ENCODE measurements around the gene RARRES1. TPM values are rescaled to one million over a fixed set of nuclear protein-coding genes. Genes with fewer than 3 reads are reported as not detected.

The RARRES1 gene
- total RNA-seq, 1 experiment from 2014 or later: not detected

DNA sequence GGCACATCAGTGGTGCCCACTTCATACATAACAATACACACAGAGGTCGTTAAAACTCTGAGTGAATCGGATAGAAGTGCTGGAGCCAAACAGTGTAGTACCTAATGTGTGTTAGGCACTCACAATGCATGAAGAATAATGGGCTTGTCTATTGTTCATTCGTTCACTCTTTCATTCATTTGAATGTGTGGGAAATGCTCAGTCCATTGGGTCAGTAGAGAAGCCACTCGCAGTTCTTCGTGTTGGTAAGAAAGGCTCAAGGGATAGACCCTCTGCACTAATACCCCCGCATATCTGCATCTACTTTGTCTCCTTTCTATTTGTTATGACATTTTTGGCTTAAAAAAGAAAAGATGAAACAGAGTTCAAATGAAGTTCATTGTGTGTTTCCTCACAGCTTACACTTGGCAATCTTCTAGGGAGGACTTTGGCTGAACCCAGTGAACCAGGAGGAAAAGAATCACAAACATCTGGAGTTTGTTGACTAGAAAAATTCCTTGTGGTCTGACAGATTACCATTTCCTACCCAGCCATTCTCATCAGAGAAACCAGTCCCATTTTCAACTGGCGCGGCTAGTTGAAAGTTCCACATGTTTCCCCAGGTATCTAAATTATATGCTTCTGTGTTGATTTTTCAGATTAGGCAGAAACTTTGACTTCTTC, 36.8 kb upstream of the RARRES1 start:
- in situ Hi-C loops (cut with HindIII; ENCODE audit: low pct_unique_long_range_greater_than_20kb, low sequenced_read_pairs): no loop called here
- peak; percentile 74 for DNase-seq (ENCODE audit: low read depth)

GRCh38 chr3:158768361-158768787, 36.1 kb upstream of the RARRES1 start:
- in situ Hi-C loops (cut with HindIII; ENCODE audit: low pct_unique_long_range_greater_than_20kb, low sequenced_read_pairs): no loop called here
- peak; percentile 59 for DNase-seq (ENCODE audit: low read depth)

GRCh38 chr3:158766364-158766763, 34.1 kb upstream of the RARRES1 start:
- DNase-seq (ENCODE audit: low read depth): no peak
- in situ Hi-C loops (cut with HindIII; ENCODE audit: low pct_unique_long_range_greater_than_20kb, low sequenced_read_pairs): no loop called here

DNA sequence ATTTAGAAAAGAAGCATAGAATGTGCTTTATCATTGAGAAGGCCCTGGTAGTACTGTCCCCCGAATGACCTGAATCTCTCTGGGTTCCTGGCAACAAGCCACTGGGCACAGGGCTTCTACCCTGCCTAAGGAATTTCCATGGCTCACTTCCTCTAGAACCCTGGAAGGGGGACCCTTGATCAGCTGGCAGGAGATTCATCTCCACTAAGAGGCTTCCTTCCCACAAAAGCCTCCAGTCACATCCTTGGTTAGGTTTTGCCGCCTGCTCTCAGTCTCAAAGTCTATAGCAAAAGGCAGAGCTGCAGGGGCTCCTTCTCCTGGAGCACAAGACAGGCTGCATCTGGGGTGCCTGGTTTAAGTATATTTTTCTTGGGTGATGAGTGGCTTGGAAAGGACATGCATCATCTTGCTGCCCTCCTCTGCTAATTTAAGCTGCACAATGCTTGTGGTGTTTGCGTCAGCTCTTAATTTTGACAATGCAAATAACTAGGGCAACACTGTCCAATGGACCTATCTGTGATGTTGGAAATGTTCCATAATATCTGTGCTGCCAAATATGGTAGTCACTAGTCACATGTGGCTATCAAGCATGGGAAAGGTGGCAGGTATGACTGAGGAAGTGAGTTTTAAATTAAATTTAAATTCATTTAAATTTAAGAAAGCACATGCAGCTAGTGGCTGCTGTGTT, 33.4 kb upstream of the RARRES1 start:
- in situ Hi-C loops (cut with HindIII; ENCODE audit: low pct_unique_long_range_greater_than_20kb, low sequenced_read_pairs): no loop called here
- DNase-seq (ENCODE audit: low read depth): no peak

- no peak for DNase-seq (ENCODE audit: low read depth)
- in situ Hi-C loops (cut with HindIII; ENCODE audit: low pct_unique_long_range_greater_than_20kb, low sequenced_read_pairs): no loop called here
Measured at GRCh38 chr3:158763421-158763820, 31.2 kb upstream of the RARRES1 start.

DNA sequence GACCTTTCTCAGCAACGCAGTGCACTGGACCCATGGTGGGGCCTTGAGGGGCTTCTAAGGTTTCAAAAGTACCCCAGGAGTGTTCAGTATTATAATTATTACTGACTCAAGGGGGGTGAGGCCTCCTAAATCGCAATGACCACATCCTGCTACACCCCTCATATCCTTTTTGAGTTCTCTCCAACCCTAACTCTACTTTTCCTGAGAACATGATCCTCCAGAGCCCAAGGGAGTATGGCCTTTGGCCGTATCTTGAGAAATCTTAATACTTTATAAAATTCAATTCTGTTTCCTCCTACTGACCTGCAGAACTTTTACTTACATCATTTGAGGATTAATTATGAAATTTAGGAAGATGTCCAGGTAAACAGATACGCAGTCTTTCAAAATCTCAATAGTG, 30.4 kb upstream of the RARRES1 start:
- in situ Hi-C loops (cut with HindIII; ENCODE audit: low pct_unique_long_range_greater_than_20kb, low sequenced_read_pairs): no loop called here
- DNase-seq (ENCODE audit: low read depth): no peak

GRCh38 chr3:158761350-158761749, 29.1 kb upstream of the RARRES1 start:
- in situ Hi-C loops (cut with HindIII; ENCODE audit: low pct_unique_long_range_greater_than_20kb, low sequenced_read_pairs): no loop called here
- no peak for DNase-seq (ENCODE audit: low read depth)

DNA sequence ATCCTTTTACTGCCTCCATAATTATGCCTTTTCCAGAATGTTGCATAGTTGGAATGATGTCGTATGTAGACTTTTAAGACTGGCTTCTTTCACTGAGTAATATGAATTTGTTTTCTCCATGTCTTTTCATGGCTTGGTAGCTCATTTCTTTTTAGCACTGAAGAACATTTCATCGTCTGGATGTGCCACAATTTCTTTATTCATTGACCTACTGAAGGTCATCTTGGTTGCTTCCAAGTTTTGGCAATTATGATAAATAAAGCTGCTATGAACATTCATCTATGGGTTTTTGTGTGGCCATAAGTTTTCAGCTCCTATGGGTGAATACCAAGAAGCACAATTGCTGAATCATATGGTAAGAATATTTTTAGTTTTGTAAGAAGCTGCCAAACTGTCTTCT, 23.2 kb upstream of the RARRES1 start:
- in situ Hi-C loops (cut with HindIII; ENCODE audit: low pct_unique_long_range_greater_than_20kb, low sequenced_read_pairs): no loop called here
- DNase-seq (ENCODE audit: low read depth): no peak

DNA sequence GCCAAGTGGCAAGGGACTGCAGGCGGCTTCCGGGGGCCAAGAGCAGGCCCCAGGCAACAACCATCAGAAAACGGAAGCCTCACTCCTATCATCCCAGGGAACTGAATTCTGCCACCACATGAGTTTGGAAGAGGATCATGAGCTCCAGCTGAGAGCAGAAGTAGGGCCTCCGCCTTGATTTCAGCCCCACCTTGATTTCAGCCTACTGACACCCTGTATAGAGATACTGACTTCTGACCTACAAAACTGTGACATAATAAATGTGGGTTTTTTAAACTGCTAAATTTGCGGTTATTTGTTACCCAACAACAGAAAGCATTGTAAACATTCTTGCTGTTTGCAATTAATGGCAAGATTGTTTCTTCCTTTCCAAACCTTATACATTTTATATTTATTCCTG, 21.6 kb upstream of the RARRES1 start:
- DNase-seq (ENCODE audit: low read depth): no peak
- in situ Hi-C loops (cut with HindIII; ENCODE audit: low pct_unique_long_range_greater_than_20kb, low sequenced_read_pairs): no loop called here

- DNase-seq (ENCODE audit: low read depth): no peak
- in situ Hi-C loops (cut with HindIII; ENCODE audit: low pct_unique_long_range_greater_than_20kb, low sequenced_read_pairs): no loop called here
Measured at GRCh38 chr3:158751316-158751715, 19.1 kb upstream of the RARRES1 start.

DNA sequence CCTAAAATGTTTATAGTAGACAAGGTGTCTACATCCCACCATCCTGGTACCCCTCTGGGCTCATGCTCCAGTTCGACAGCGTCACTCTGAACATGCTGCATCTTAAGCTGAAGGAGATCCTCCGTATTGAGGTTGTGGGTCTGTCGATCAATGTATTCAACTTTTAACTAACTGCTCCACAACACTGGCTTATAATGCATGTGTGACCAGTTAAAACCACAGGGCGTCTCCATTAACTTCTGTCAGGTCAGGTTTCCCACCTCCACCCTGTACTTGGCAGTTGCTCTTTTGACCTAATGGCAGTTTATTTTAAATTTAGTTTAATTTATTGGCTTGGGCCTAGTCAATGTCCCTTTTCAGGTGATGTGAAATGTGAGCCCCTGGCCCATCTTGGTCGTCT, 17.8 kb upstream of the RARRES1 start:
- DNase-seq (ENCODE audit: low read depth): no peak
- in situ Hi-C loops (cut with HindIII; ENCODE audit: low pct_unique_long_range_greater_than_20kb, low sequenced_read_pairs): no loop called here

DNA sequence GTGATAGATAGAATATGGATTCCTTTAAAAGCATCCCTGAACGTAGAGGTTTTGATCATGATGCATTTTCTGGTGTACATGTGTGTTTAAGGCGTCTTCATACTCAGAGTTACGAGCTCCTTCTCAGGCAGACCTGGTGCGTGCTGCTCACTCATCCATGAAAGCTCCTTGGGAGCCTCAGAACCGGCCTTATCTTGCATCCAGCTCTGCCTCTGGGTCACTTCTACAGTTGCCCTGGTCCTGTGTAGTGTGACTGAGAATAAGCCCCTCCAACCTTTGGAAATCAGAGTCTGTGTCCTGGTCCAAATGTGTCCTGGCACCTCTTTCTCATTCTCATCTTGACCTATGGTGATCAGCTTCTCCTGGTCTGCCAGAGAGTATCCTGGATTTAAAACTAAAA, 17.3 kb upstream of the RARRES1 start:
- DNase-seq (ENCODE audit: low read depth): no peak
- in situ Hi-C loops (cut with HindIII; ENCODE audit: low pct_unique_long_range_greater_than_20kb, low sequenced_read_pairs): no loop called here

GRCh38 chr3:158748237-158748828, 16.1 kb upstream of the RARRES1 start:
- in situ Hi-C loops (cut with HindIII; ENCODE audit: low pct_unique_long_range_greater_than_20kb, low sequenced_read_pairs): no loop called here
- no peak for DNase-seq (ENCODE audit: low read depth)

DNA sequence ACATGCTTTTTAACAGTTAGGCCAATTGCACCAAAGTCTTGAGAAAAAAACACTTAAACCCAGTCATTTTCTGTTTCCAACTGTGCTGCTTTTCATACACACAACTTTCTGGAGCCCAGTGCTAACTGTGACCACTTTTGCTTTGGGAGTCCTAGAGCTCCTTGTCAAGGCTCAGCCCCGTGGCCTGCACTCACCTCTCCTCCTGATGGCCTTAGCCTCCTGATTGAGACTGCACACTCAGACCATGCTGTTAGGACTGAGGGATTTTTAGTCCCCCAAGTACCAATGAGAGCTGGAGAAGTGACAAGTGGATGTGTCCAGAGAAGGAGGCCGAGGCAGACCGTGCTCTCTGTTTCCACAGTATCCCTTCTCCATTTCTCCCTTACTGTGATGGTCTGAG, 15.2 kb upstream of the RARRES1 start:
- in situ Hi-C loops (cut with HindIII; ENCODE audit: low pct_unique_long_range_greater_than_20kb, low sequenced_read_pairs): no loop called here
- DNase-seq (ENCODE audit: low read depth): no peak

DNA sequence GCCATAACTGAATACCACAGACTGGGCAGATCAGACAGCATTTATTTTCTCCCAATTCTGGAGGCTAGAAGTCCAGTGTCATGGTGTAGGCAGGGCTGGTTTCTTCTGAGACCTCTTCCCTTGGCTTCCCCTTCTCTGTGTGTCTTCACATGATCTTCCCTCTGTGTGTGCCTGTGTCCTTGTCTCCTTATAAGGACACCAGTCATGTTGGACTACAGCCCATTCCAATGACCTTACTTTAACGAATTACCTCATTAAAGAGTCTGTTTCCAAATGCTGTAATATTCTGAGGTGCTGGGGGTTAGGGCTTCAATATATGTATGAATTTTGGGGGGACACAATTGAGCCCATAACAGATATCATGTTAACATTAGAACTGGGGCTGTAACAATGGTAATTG, 13.3 kb upstream of the RARRES1 start:
- in situ Hi-C loops (cut with HindIII; ENCODE audit: low pct_unique_long_range_greater_than_20kb, low sequenced_read_pairs): no loop called here
- no peak for DNase-seq (ENCODE audit: low read depth)

DNA sequence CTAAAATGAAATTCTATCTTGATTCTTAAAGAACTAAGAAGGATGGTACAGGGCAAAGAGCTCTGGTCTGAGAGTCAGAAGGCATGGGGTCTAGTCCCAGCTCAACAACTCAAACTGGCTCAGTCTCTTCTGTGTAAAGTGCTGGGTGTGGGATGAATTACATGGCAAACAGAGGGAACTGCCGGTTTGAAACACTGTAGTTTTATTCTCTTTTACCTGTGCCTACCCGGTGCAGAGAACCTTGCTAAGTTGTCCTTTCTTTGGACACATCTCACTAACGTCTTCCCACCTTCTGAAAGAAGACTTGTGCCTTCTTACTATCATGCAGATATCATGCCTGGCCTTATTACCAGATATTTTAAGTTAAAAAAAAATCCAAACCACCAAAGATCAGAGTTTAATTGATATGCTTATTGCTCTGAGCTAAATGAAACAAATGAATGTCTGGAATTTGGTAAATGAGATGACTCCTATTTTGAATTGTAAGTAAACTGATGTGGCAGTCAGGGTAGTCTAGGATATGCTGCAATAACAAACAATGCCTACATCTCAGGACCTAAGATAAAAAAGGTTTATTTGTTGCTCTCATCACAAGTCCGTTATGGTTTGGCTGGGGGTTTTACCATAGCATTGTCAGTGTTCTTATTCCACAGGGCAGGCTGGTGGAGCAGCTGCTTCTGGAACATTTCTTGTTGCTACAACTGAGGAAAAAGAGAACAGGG, 12.5 kb upstream of the RARRES1 start:
- in situ Hi-C loops (cut with HindIII; ENCODE audit: low pct_unique_long_range_greater_than_20kb, low sequenced_read_pairs): no loop called here
- no peak for DNase-seq (ENCODE audit: low read depth)

- in situ Hi-C loops (cut with HindIII; ENCODE audit: low pct_unique_long_range_greater_than_20kb, low sequenced_read_pairs): no loop called here
- DNase-seq (ENCODE audit: low read depth): no peak
Measured at GRCh38 chr3:158743664-158744566, 11.7 kb upstream of the RARRES1 start.

All from Caki2 (cell line).